ENCODE data around the gene VIPR2. TPM values are rescaled to one million over a fixed set of nuclear protein-coding genes. Genes with fewer than 3 reads are reported as not detected.

The VIPR2 gene
- total RNA-seq (2022; extraction: Qiagen RNA extraction; ENCODE audit: low read depth) = 0.02 TPM in 1 of 5 replicates, not detected in the others

GRCh38 chr7:159144758-159145489, at the start of gene VIPR2:
Gene VIPR2 (minus strand): TSS chr7:159144867. CDS start chr7:159144771, 96 bp downstream.

Data from A549 treated with DMSO at 1 μM for 4 hours (cell line).